HEK293 (cell line): ENCODE results near the gene LSG1.

Experiments used
- CTCF ChIA-PET: fragments of 350-600 bp; formaldehyde crosslinking; extraction: SDS; loops from one replicate; lab custom pipeline; 2021; ENCODE audit warnings: antibody characterized with exemption; lab: Yijun Ruan, JAX
- POLR2A ChIA-PET: fragments of 300-600 bp; formaldehyde crosslinking; extraction: SDS; loops from one replicate; lab custom pipeline; 2020; ENCODE audit warnings: antibody characterized with exemption, inconsistent platforms; lab: Yijun Ruan, JAX
- H3K27ac ChIP-seq: fragments of 200-500 bp; sonication (Bioruptor generic); 2 replicates; pipeline ENCODE4 v1.5.1; 2014; ENCODE audit warnings: low read depth, low read length, control low read depth, inconsistent platforms; ENCODE audit errors: extremely low read depth
- H3K36me3 ChIP-seq, 2 experiments: fragments of 200-500 bp in 1 of 2; sonication (Bioruptor generic) in 1 of 2; 1 replicate in 1 of 2; 2 replicates in 1 of 2; pipeline ENCODE4 v1.5.1; 2014 to 2017; ENCODE audit warnings: inconsistent platforms in 2 of 2, low read length in 2 of 2; ENCODE audit not compliant: control insufficient read depth in 2 of 2, insufficient read depth in 1 of 2
- H3K4me1 ChIP-seq: fragments of 200-500 bp; sonication (Bioruptor generic); 2 replicates; pipeline ENCODE4 v1.5.1; 2014; ENCODE audit warnings: mild to moderate bottlenecking, low read length, inconsistent platforms; ENCODE audit not compliant: control insufficient read depth, insufficient read depth
- H3K4me3 ChIP-seq: 2 replicates; pipeline ENCODE4 v1.5.1; 2011; ENCODE audit warnings: low read depth, mild to moderate bottlenecking, control low read depth, low read length, moderate library complexity
- H3K9me3 ChIP-seq: fragments of 200-500 bp; sonication (Bioruptor generic); 2 replicates; pipeline ENCODE4 v1.5.1; 2014; ENCODE audit warnings: low read depth, low read length, inconsistent platforms; ENCODE audit not compliant: control insufficient read depth, insufficient read depth
- BCL11A ChIP-seq: fragments of 450-650 bp; formaldehyde crosslinking; IDR thresholded peaks from 2 replicates; pipeline ENCODE4 v1.5.1; 2016; ENCODE audit warnings: low read depth, missing biosample characterization, missing genetic modification characterization
- KLF10 ChIP-seq: fragments of 450-650 bp; IDR thresholded peaks from 2 replicates; pipeline ENCODE4 v1.5.1; 2018; ENCODE audit warnings: missing biosample characterization, mild to moderate bottlenecking, missing genetic modification characterization
- OVOL3 ChIP-seq: fragments of 450-650 bp; formaldehyde crosslinking; IDR thresholded peaks from 2 replicates; pipeline ENCODE4 v1.5.1; 2016; ENCODE audit warnings: missing biosample characterization, missing genetic modification characterization
- SP3 ChIP-seq: fragments of 450-650 bp; formaldehyde crosslinking; IDR thresholded peaks from 2 replicates; pipeline ENCODE4 v1.5.1; 2016; ENCODE audit warnings: missing biosample characterization, missing genetic modification characterization
- TCF7L2 ChIP-seq: IDR thresholded peaks from 2 replicates; pipeline ENCODE4 v1.6.1; 2011; ENCODE audit warnings: low read depth, mild to moderate bottlenecking, inconsistent platforms, low read length, moderate library complexity, borderline replicate concordance
- ZNF133 ChIP-seq: fragments of 450-650 bp; formaldehyde crosslinking; IDR thresholded peaks from 2 replicates; pipeline ENCODE4 v1.5.1; 2016; ENCODE audit warnings: missing biosample characterization, missing genetic modification characterization
- ZNF157 ChIP-seq: fragments of 450-650 bp; formaldehyde crosslinking; IDR thresholded peaks from 2 replicates; pipeline ENCODE4 v1.5.1; 2016; ENCODE audit warnings: missing biosample characterization, missing genetic modification characterization
- ZNF169 ChIP-seq: fragments of 450-650 bp; formaldehyde crosslinking; IDR thresholded peaks from 2 replicates; pipeline ENCODE4 v1.5.1; 2016; ENCODE audit warnings: missing biosample characterization, missing genetic modification characterization
- ZNF248 ChIP-seq: fragments of 450-650 bp; formaldehyde crosslinking; IDR thresholded peaks from 2 replicates; pipeline ENCODE4 v1.5.1; 2017; ENCODE audit warnings: missing biosample characterization, missing genetic modification characterization
- ZNF341 ChIP-seq: fragments of 450-650 bp; formaldehyde crosslinking; IDR thresholded peaks from 2 replicates; pipeline ENCODE4; 2016; ENCODE audit warnings: low read depth, missing biosample characterization, missing genetic modification characterization
- ZNF350 ChIP-seq: fragments of 450-650 bp; formaldehyde crosslinking; IDR thresholded peaks from 2 replicates; pipeline ENCODE4 v1.5.0; 2017; ENCODE audit warnings: missing biosample characterization, mild to moderate bottlenecking, missing genetic modification characterization
- ZNF391 ChIP-seq: fragments of 450-650 bp; formaldehyde crosslinking; IDR thresholded peaks from 2 replicates; pipeline ENCODE4 v1.5.1; 2016; ENCODE audit warnings: low read depth, missing biosample characterization, missing genetic modification characterization, borderline replicate concordance
- ZNF473 ChIP-seq: fragments of 450-650 bp; formaldehyde crosslinking; IDR thresholded peaks from 2 replicates; pipeline ENCODE4 v1.5.1; 2017; ENCODE audit warnings: missing biosample characterization, missing genetic modification characterization
- ZNF510 ChIP-seq: fragments of 450-650 bp; formaldehyde crosslinking; IDR thresholded peaks from 2 replicates; pipeline ENCODE4 v1.5.1; 2018; ENCODE audit warnings: mild to moderate bottlenecking, missing genetic modification characterization, missing biosample characterization; ENCODE audit not compliant: insufficient replicate concordance
- ZNF521 ChIP-seq: fragments of 450-650 bp; formaldehyde crosslinking; IDR thresholded peaks from 2 replicates; pipeline ENCODE4 v1.5.1; 2017; ENCODE audit warnings: missing biosample characterization, mild to moderate bottlenecking, missing genetic modification characterization
- ZNF544 ChIP-seq: fragments of 450-650 bp; formaldehyde crosslinking; IDR thresholded peaks from 2 replicates; pipeline ENCODE4 v1.5.0; 2017; ENCODE audit warnings: missing biosample characterization, missing genetic modification characterization
- ZNF629 ChIP-seq: fragments of 450-650 bp; formaldehyde crosslinking; IDR thresholded peaks from 2 replicates; pipeline ENCODE4 v1.5.1; 2017; ENCODE audit warnings: missing biosample characterization, missing genetic modification characterization
- ZNF777 ChIP-seq: fragments of 450-650 bp; formaldehyde crosslinking; IDR thresholded peaks from 2 replicates; pipeline ENCODE4 v1.5.1; 2017; ENCODE audit warnings: missing biosample characterization, missing genetic modification characterization, borderline replicate concordance
- ZNF785 ChIP-seq: fragments of 450-650 bp; formaldehyde crosslinking; IDR thresholded peaks from 2 replicates; pipeline ENCODE4 v1.5.1; 2016; ENCODE audit warnings: missing biosample characterization, missing genetic modification characterization
- ZNF830 ChIP-seq: fragments of 450-650 bp; IDR thresholded peaks from 2 replicates; pipeline ENCODE4 v1.5.0; 2018; ENCODE audit warnings: missing biosample characterization, missing genetic modification characterization, low read depth, mild to moderate bottlenecking, moderate library complexity
- ZNF843 ChIP-seq: fragments of 450-650 bp; formaldehyde crosslinking; IDR thresholded peaks from 2 replicates; pipeline ENCODE4 v1.5.1; 2016; ENCODE audit warnings: missing biosample characterization, missing genetic modification characterization
- TF ChIP-seq, protein P1 (sequence below): sonication (generic); formaldehyde crosslinking; IDR thresholded peaks from 2 replicates; pipeline ENCODE4 v1.8.1; 2022; ENCODE audit warnings: mild to moderate bottlenecking, moderate library complexity, missing genetic modification reagents
- TF ChIP-seq, protein P2 (sequence below): fragments of 450-650 bp; formaldehyde crosslinking; IDR thresholded peaks from 2 replicates; pipeline ENCODE4 v1.5.1; 2017; ENCODE audit warnings: missing biosample characterization, missing genetic modification characterization
- TF ChIP-seq, protein P3 (sequence below): fragments of 450-650 bp; formaldehyde crosslinking; IDR thresholded peaks from 2 replicates; pipeline ENCODE4 v1.5.1; 2016; ENCODE audit warnings: missing biosample characterization, missing genetic modification characterization
- TF ChIP-seq, protein P4 (sequence below): fragments of 450-650 bp; formaldehyde crosslinking; optimal IDR thresholded peaks from 2 replicates; pipeline ENCODE3; 2016; ENCODE audit warnings: missing biosample characterization, mild to moderate bottlenecking, missing genetic modification characterization
- TF ChIP-seq, protein P5 (sequence below): fragments of 450-650 bp; formaldehyde crosslinking; IDR thresholded peaks from 2 replicates; pipeline ENCODE4 v1.5.0; 2017; ENCODE audit warnings: missing biosample characterization, missing genetic modification characterization, borderline replicate concordance

The LSG1 gene

DNA sequence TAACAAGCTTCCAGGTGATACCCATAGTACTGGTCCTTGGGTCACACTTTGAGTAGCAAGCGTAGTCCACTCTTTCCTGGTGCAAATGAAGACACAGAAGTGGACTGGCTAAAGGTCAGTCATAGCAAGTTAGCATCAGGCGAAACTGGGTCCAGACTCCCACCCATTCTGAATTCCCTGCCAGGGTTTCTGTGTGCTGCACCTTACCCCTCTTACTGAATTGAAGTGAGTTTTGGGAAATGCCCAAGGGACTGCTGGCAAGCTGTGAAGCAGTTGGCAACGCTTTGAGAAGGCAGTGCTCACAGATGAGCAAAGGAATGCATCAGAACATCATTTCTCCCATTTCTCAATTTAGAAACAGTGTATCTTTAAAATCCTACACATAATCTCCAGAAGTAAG is 1.8 kb upstream of the LSG1 start:
- Histone ChIP-seq H3K36me3 (peaks cover 0 to 13% of the 10 kb centered on the region in 2 experiments; a peak in 2 of 3 replicates), H3K9me3 (no peaks in the 10 kb centered on the region), H3K27ac (no peak overlapping the region), H3K4me3 (no peak overlapping the region), H3K4me1 (no peaks in the 10 kb centered on the region)
- POLR2A ChIA-PET = no interaction called here
- CTCF ChIA-PET = interaction anchor here (1.0 to 4.6 kb wide), 2 partner anchors 9 to 433 kb away, joined by 3 to 32 read pairs; no protein-coding TSS in a partner anchor
- TF ChIP-seq, protein P1, sequence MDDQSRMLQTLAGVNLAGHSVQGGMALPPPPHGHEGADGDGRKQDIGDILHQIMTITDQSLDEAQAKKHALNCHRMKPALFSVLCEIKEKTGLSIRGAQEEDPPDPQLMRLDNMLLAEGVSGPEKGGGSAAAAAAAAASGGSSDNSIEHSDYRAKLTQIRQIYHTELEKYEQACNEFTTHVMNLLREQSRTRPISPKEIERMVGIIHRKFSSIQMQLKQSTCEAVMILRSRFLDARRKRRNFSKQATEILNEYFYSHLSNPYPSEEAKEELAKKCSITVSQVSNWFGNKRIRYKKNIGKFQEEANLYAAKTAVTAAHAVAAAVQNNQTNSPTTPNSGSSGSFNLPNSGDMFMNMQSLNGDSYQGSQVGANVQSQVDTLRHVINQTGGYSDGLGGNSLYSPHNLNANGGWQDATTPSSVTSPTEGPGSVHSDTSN (CRISPR knock-in tag) = no peak
- TF ChIP-seq ZNF785 = no peak
- TF ChIP-seq ZNF169 (tag by site-specific recombination) = no peak
- no peak for TF ChIP-seq ZNF248 (tag by site-specific recombination)
- no peak for TF ChIP-seq ZNF391 (tag by site-specific recombination)
- TF ChIP-seq ZNF629 (tag by site-specific recombination) = no peak
- TF ChIP-seq, protein P2, sequence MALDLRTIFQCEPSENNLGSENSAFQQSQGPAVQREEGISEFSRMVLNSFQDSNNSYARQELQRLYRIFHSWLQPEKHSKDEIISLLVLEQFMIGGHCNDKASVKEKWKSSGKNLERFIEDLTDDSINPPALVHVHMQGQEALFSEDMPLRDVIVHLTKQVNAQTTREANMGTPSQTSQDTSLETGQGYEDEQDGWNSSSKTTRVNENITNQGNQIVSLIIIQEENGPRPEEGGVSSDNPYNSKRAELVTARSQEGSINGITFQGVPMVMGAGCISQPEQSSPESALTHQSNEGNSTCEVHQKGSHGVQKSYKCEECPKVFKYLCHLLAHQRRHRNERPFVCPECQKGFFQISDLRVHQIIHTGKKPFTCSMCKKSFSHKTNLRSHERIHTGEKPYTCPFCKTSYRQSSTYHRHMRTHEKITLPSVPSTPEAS (tag by site-specific recombination) = no peak
- no peak for TF ChIP-seq ZNF510 (tag by site-specific recombination)
- TF ChIP-seq, protein P3, sequence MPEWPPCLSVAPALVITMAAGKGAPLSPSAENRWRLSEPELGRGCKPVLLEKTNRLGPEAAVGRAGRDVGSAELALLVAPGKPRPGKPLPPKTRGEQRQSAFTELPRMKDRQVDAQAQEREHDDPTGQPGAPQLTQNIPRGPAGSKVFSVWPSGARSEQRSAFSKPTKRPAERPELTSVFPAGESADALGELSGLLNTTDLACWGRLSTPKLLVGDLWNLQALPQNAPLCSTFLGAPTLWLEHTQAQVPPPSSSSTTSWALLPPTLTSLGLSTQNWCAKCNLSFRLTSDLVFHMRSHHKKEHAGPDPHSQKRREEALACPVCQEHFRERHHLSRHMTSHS (tag by site-specific recombination) = no peak
- no peak for TF ChIP-seq SP3 (tag by site-specific recombination)
- TF ChIP-seq ZNF544 (tag by site-specific recombination) = no peak
- TF ChIP-seq ZNF777 (tag by site-specific recombination) = no peak
- TF ChIP-seq ZNF133 (tag by site-specific recombination) = no peak
- TF ChIP-seq ZNF521 = no peak

DNA sequence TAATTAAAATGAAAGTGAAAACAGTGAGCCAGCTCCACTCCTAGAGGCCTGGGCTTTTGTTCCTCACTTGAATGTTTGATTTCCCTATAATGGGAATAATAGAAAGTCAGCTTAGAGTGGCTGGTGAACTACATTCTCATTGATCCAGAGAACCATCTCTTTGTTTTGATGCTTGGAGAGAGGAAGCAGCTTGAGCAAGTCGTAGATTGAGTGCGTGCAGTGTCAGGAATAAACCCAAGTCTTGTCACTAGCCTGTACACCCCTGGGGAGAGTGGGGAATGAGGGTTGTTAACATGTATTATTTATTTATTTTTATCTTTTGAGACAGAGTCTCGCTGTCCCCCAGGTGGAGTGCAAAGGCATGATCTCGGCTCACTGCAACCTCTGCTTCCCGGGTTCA is 885 bp upstream of the LSG1 start:
- H3K36me3 ChIP-seq = peaks cover 0 to 21% of the 10 kb centered on the region in 2 experiments; a peak in 2 of 3 replicates
- CTCF ChIA-PET = interaction anchor here (0.9 to 4.6 kb wide), 4 partner anchors 10 to 65 kb away, joined by 3 to 32 read pairs (median 4); partner anchors contain the start of gene FAM43A
- peak overlapping the region; percentile 86 for H3K4me3 ChIP-seq
- no peak overlapping the region for H3K27ac ChIP-seq
- H3K4me1 ChIP-seq = no peaks in the 10 kb centered on the region
- POLR2A ChIA-PET = interaction anchor here (0.9 to 1.9 kb wide), 4 partner anchors 10 to 96 kb away, joined by 3 to 8 read pairs (median 4); partner anchors contain the start of gene FAM43A
- H3K9me3 ChIP-seq = no peaks in the 10 kb centered on the region
- TF ChIP-seq ZNF157 (tag by site-specific recombination) (no peak), TCF7L2 (no peak), KLF10 (no peak), ZNF843 (no peak), OVOL3 (tag by site-specific recombination) (no peak), ZNF473 (tag by site-specific recombination) (no peak), ZNF830 (no peak), BCL11A (tag by site-specific recombination) (no peak), ZNF350 (tag by site-specific recombination) (no peak), ZNF341 (tag by site-specific recombination) (no peak)
- TF ChIP-seq, protein P4, sequence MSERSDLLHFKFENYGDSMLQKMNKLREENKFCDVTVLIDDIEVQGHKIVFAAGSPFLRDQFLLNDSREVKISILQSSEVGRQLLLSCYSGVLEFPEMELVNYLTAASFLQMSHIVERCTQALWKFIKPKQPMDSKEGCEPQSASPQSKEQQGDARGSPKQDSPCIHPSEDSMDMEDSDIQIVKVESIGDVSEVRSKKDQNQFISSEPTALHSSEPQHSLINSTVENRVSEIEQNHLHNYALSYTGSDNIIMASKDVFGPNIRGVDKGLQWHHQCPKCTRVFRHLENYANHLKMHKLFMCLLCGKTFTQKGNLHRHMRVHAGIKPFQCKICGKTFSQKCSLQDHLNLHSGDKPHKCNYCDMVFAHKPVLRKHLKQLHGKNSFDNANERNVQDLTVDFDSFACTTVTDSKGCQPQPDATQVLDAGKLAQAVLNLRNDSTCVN (tag by site-specific recombination) = no peak
- TF ChIP-seq, protein P5, sequence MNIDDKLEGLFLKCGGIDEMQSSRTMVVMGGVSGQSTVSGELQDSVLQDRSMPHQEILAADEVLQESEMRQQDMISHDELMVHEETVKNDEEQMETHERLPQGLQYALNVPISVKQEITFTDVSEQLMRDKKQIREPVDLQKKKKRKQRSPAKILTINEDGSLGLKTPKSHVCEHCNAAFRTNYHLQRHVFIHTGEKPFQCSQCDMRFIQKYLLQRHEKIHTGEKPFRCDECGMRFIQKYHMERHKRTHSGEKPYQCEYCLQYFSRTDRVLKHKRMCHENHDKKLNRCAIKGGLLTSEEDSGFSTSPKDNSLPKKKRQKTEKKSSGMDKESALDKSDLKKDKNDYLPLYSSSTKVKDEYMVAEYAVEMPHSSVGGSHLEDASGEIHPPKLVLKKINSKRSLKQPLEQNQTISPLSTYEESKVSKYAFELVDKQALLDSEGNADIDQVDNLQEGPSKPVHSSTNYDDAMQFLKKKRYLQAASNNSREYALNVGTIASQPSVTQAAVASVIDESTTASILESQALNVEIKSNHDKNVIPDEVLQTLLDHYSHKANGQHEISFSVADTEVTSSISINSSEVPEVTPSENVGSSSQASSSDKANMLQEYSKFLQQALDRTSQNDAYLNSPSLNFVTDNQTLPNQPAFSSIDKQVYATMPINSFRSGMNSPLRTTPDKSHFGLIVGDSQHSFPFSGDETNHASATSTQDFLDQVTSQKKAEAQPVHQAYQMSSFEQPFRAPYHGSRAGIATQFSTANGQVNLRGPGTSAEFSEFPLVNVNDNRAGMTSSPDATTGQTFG = no peak
